Astrocyte (in vitro differentiated cells and primary cell): Measurements from ENCODE around the gene SRPK3. TPM values are rescaled to one million over a fixed set of nuclear protein-coding genes. Genes with fewer than 3 reads are reported as not detected.

Experiments used
- DNase-seq: peaks from one replicate; pipeline ENCODE4 v3.0.0-alpha.2; 2010; ENCODE audit warnings: low read depth
- FAIRE-seq: peaks from 2 replicates; lab custom pipeline; 2011; peaks lifted over from hg19 to GRCh38; lab: Jason Lieb, UNC
- H2AFZ ChIP-seq: 2 replicates; pipeline ENCODE4 v1.6.0; 2012; ENCODE audit warnings: low read depth, low read length, inconsistent platforms
- H3K27ac ChIP-seq: 2 replicates; pipeline ENCODE4 v1.5.1; 2011; ENCODE audit warnings: low read depth, low read length, inconsistent platforms
- H3K27me3 ChIP-seq: 2 replicates; pipeline ENCODE4 v1.6.0; 2011; ENCODE audit warnings: low read length, inconsistent platforms; ENCODE audit not compliant: insufficient read depth
- H3K36me3 ChIP-seq: 2 replicates; pipeline ENCODE4 v1.5.1; 2011; ENCODE audit warnings: low read length, inconsistent platforms; ENCODE audit not compliant: insufficient read depth
- H3K4me1 ChIP-seq: 2 replicates; pipeline ENCODE4 v1.5.1; 2011; ENCODE audit warnings: low read length, inconsistent platforms; ENCODE audit not compliant: insufficient read depth
- H3K4me2 ChIP-seq: 2 replicates; pipeline ENCODE4 v1.6.0; 2012; ENCODE audit warnings: low read length, inconsistent platforms
- H3K4me3 ChIP-seq: 2 replicates; pipeline ENCODE4 v1.5.1; 2011; ENCODE audit warnings: low read depth, mild to moderate bottlenecking, low read length, inconsistent platforms; ENCODE audit not compliant: insufficient read depth
- H3K79me2 ChIP-seq: 2 replicates; pipeline ENCODE4 v1.6.0; 2012; ENCODE audit warnings: mild to moderate bottlenecking, low read length, inconsistent platforms; ENCODE audit not compliant: insufficient read depth
- H3K9ac ChIP-seq: 2 replicates; pipeline ENCODE4 v1.6.0; 2012; ENCODE audit warnings: mild to moderate bottlenecking, low read length, inconsistent platforms
- H3K9me3 ChIP-seq: 2 replicates; pipeline ENCODE4 v1.5.1; 2012; ENCODE audit warnings: low read depth, mild to moderate bottlenecking, low read length, inconsistent platforms; ENCODE audit not compliant: insufficient read depth
- H4K20me1 ChIP-seq: 2 replicates; pipeline ENCODE4 v1.6.0; 2012; ENCODE audit warnings: low read length, inconsistent platforms; ENCODE audit not compliant: insufficient read depth
- H3K27ac Mint-ChIP-seq: one replicate; pipeline ENCODE4 v1.8.0; 2021; ENCODE audit warnings: mild to moderate bottlenecking, mixed read lengths; ENCODE audit not compliant: unreplicated experiment
- H3K27me3 Mint-ChIP-seq: one replicate; pipeline ENCODE4 v1.8.0; 2021; ENCODE audit warnings: low read depth, mixed read lengths; ENCODE audit not compliant: unreplicated experiment
- H3K36me3 Mint-ChIP-seq: one replicate; pipeline ENCODE4 v1.8.0; 2021; ENCODE audit warnings: low read depth, mixed read lengths; ENCODE audit not compliant: unreplicated experiment
- H3K4me1 Mint-ChIP-seq: one replicate; pipeline ENCODE4 v1.8.0; 2021; ENCODE audit warnings: low read depth, mixed read lengths; ENCODE audit not compliant: unreplicated experiment
- H3K4me3 Mint-ChIP-seq: one replicate; pipeline ENCODE4 v1.8.0; 2021; ENCODE audit warnings: mild to moderate bottlenecking, moderate library complexity, mixed read lengths; ENCODE audit not compliant: unreplicated experiment
- H3K9me3 Mint-ChIP-seq: one replicate; pipeline ENCODE4 v1.8.0; 2021; ENCODE audit warnings: mild to moderate bottlenecking, mixed read lengths; ENCODE audit not compliant: unreplicated experiment
- CTCF ChIP-seq: IDR thresholded peaks from 2 replicates; pipeline ENCODE4 v1.5.1; 2011; ENCODE audit warnings: low read depth, mild to moderate bottlenecking, inconsistent platforms, low read length, moderate library complexity; ENCODE audit not compliant: insufficient read depth
- EZH2 ChIP-seq: IDR thresholded peaks from 2 replicates; pipeline ENCODE4 v1.6.1; 2012; ENCODE audit warnings: mild to moderate bottlenecking, low read length, inconsistent platforms; ENCODE audit not compliant: insufficient read depth
- total RNA-seq: library from RNA; stranded (reverse); gene quantifications from 2 replicates; pipeline ENCODE4 v1.2.1, GENCODE V29; 2021

The SRPK3 gene
- total RNA-seq, 1 donor from 2014 or later, result not detected

DNA sequence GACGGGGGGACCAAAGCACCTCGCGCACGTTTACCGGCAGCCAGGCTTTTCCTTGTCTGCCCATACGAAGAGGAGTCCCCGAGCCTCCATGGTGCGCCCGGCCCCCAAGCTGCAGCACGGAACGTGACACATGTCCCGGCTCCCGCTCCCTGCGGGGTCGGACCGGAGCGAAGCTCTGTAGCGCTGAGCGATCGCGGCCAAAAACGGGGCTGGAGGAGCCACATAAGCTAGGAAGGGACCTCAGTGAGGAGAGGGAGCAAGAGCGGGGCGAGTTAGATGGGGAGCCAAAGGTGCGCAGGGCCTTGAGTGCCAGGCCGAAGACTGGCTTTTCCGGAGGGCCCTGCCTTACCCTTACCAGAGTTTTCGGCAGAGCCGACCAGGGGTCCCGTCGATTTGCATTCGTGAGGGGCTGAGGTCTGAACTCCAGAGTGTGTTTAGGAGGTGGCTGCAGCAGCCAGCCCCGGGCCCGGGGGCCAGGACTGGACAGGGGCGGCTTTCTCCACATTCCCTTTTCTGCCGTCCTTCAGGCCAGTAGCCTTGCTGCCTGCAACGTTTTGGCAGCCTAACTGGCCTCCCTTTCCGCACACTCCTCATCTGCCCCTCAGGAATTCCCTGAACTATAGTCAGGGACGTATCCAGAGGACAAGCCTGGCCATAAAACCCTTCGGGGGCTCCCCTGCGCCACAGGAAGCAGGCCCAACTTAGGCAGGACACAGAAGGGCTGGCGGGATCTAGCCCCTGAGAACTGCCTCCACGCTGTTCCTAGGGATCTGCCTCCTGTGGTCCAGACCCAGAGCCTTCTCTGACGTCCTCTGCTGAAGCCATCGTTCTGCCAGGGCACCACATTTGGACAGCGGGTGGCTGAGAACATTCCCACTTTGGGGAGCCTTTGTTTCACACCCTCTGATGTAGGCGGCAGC, 14.3 kb downstream of the SRPK3 start:
- no peaks in the 10 kb centered on the region for H3K27me3 Mint-ChIP-seq
- H3K4me3 Mint-ChIP-seq, result peak overlapping the region; percentile 93
- Histone ChIP-seq H3K4me2 (peak overlapping the region; percentile 94), H2AFZ (peak overlapping the region; percentile 10), H3K79me2 (peaks cover 65% of the 10 kb centered on the region), H3K27ac (peak overlapping the region; percentile 97), H4K20me1 (peaks cover 28% of the 10 kb centered on the region), H3K9me3 (no peaks in the 10 kb centered on the region), H3K36me3 (peaks cover 2% of the 10 kb centered on the region), H3K27me3 (no peaks in the 10 kb centered on the region), H3K9ac (peak overlapping the region; percentile 98), H3K4me1 (peaks cover 16% of the 10 kb centered on the region), H3K4me3 (peak overlapping the region; percentile 70)
- no peaks in the 10 kb centered on the region for H3K36me3 Mint-ChIP-seq
- H3K4me1 Mint-ChIP-seq, result peaks cover 5% of the 10 kb centered on the region
- FAIRE-seq (no peak), DNase-seq (no peak)
- peak overlapping the region; percentile 81 for H3K27ac Mint-ChIP-seq
- TF ChIP-seq CTCF (no peak), EZH2 (no peak)
- no peaks in the 10 kb centered on the region for H3K9me3 Mint-ChIP-seq

GRCh38 chrX:153797415-153798015, 16.7 kb downstream of the SRPK3 start:
- no peak for DNase-seq

More at GRCh38 chrX:153797415-153798015, 16.7 kb downstream of the SRPK3 start:
- H2AFZ ChIP-seq, result no peak overlapping the region
- H3K27ac ChIP-seq, result no peak overlapping the region
- FAIRE-seq, result no peak
- Mint-ChIP-seq H3K4me3 (no peak overlapping the region), H3K4me1 (peaks cover 5% of the 10 kb centered on the region), H3K27ac (no peak overlapping the region), H3K27me3 (no peaks in the 10 kb centered on the region), H3K36me3 (no peaks in the 10 kb centered on the region), H3K9me3 (no peaks in the 10 kb centered on the region)
- H3K4me2 ChIP-seq, result no peak overlapping the region
- H3K79me2 ChIP-seq, result peaks cover 44% of the 10 kb centered on the region
- TF ChIP-seq EZH2 (no peak), CTCF (no peak)
- H3K4me1 ChIP-seq, result peaks cover 15% of the 10 kb centered on the region
- no peak overlapping the region for H3K4me3 ChIP-seq
- H3K27me3 ChIP-seq, result no peaks in the 10 kb centered on the region
- peaks cover 2% of the 10 kb centered on the region for H3K36me3 ChIP-seq
- peaks cover 28% of the 10 kb centered on the region for H4K20me1 ChIP-seq
- no peaks in the 10 kb centered on the region for H3K9me3 ChIP-seq
- no peak overlapping the region for H3K9ac ChIP-seq
